RWPE2 (cell line): Measurements from ENCODE around the gene BMP7.
"Not testable (repeated sequence)": the region's sequence is repeated elsewhere in the genome, so short reads cannot be mapped to it uniquely, and the experiment has no call there.

Experiments
- ATAC-seq: fragments of 200-7000 bp; cut with Tn5 transposase; 3 replicates; pipeline ENCODE4 v1.9.1; 2021; ENCODE audit warnings: low read depth
- DNase-seq: peaks from one replicate; pipeline ENCODE4 v3.0.0-alpha.2; 2020; ENCODE audit warnings: low spot score
- H3K27ac ChIP-seq: fragments of 450-650 bp; 2 replicates; pipeline ENCODE4 v1.5.1; 2017; ENCODE audit warnings: mild to moderate bottlenecking; ENCODE audit not compliant: poor library complexity, severe bottlenecking
- H3K27me3 ChIP-seq: fragments of 250-450 bp; sonication (Bioruptor Pico); 2 replicates; pipeline ENCODE4 v1.5.1; 2021; ENCODE audit warnings: mild to moderate bottlenecking, moderate library complexity; ENCODE audit not compliant: insufficient read depth, poor library complexity, severe bottlenecking
- H3K36me3 ChIP-seq: fragments of 250-450 bp; sonication (Bioruptor Pico); 2 replicates; pipeline ENCODE4 v1.5.1; 2020; ENCODE audit warnings: low read depth, mild to moderate bottlenecking, moderate library complexity
- H3K4me1 ChIP-seq: fragments of 250-450 bp; sonication (Bioruptor Pico); 2 replicates; pipeline ENCODE4 v1.5.1; 2021; ENCODE audit warnings: mild to moderate bottlenecking, moderate library complexity; ENCODE audit not compliant: insufficient read depth, poor library complexity, severe bottlenecking
- H3K4me3 ChIP-seq: fragments of 250-450 bp; sonication (Bioruptor Pico); 2 replicates; pipeline ENCODE4 v1.5.1; 2021; ENCODE audit warnings: mild to moderate bottlenecking, moderate library complexity; ENCODE audit not compliant: severe bottlenecking
- H3K9me3 ChIP-seq: fragments of 250-450 bp; sonication (Bioruptor Pico); 2 replicates; pipeline ENCODE4 v1.5.1; 2021; ENCODE audit warnings: mild to moderate bottlenecking, moderate library complexity; ENCODE audit not compliant: severe bottlenecking
- TF ChIP-seq, protein P1 (sequence below): fragments of 450-650 bp; IDR thresholded peaks from one replicate; pipeline ENCODE4 v1.5.1; 2017; ENCODE audit warnings: mild to moderate bottlenecking, moderate library complexity; ENCODE audit not compliant: poor library complexity, severe bottlenecking

The BMP7 gene

DNA sequence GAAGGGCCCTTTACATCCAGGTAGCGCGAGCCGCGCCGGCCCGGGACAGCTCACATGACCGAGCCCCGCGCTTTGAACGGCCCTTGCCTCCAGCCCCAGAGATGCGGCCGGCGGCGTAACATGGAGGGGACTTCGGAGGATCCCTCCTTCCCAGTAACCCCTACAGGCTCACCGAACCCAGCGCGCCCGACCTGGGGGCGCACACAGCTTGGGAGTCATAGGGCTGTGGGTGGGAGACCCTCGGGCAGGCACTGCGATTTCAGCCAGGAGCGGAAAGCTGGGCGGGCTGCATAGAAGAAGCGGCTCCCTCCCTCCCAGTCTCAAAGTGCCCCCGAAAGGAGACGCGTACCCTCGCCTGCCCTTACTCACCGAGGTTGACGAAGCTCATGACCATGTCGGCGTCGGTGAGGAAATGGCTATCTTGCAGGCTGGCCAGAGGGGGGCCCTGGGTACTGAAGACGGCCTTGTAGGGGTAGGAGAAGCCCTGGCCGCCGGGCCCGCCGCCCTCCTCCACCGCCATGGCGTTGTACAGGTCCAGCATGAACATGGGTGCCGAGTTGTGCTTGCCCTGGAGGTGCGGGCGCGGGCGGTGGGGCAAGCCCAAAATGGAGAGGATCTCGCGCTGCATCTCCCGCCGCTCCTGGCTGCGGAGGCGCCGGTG is 975 bp downstream of the BMP7 start:
- Histone ChIP-seq H3K36me3 (no peaks in the 10 kb centered on the region), H3K27ac (no peak overlapping the region), H3K9me3 (no peaks in the 10 kb centered on the region), H3K4me3 (no peak overlapping the region), H3K4me1 (no peaks in the 10 kb centered on the region), H3K27me3 (peaks cover 100% of the 10 kb centered on the region)
- DNase-seq, result no peak
- ATAC-seq, result peak; percentile 9; the same call in 1 of the 3 replicates
- TF ChIP-seq, protein P1, sequence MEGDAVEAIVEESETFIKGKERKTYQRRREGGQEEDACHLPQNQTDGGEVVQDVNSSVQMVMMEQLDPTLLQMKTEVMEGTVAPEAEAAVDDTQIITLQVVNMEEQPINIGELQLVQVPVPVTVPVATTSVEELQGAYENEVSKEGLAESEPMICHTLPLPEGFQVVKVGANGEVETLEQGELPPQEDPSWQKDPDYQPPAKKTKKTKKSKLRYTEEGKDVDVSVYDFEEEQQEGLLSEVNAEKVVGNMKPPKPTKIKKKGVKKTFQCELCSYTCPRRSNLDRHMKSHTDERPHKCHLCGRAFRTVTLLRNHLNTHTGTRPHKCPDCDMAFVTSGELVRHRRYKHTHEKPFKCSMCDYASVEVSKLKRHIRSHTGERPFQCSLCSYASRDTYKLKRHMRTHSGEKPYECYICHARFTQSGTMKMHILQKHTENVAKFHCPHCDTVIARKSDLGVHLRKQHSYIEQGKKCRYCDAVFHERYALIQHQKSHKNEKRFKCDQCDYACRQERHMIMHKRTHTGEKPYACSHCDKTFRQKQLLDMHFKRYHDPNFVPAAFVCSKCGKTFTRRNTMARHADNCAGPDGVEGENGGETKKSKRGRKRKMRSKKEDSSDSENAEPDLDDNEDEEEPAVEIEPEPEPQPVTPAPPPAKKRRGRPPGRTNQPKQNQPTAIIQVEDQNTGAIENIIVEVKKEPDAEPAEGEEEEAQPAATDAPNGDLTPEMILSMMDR, result no peak

GRCh38 chr20:57264908-57265335 is 1.5 kb downstream of the BMP7 start:
- peaks cover 100% of the 10 kb centered on the region for H3K27me3 ChIP-seq
- not testable (repeated sequence) for H3K4me3 ChIP-seq, H3K36me3 ChIP-seq, H3K9me3 ChIP-seq, H3K27ac ChIP-seq, H3K4me1 ChIP-seq, DNase-seq, ATAC-seq

- no peaks in the 10 kb centered on the region for H3K9me3 ChIP-seq
- no peaks in the 10 kb centered on the region for H3K36me3 ChIP-seq
- H3K27me3 ChIP-seq, result peaks cover 100% of the 10 kb centered on the region
- H3K4me3 ChIP-seq, result no peak overlapping the region
- no peaks in the 10 kb centered on the region for H3K4me1 ChIP-seq
- no peak for ATAC-seq
- TF ChIP-seq, protein P1, result no peak
- DNase-seq, result no peak
- no peak overlapping the region for H3K27ac ChIP-seq
These were observed 2.3 kb downstream of the BMP7 start for GRCh38 chr20:57263801-57264792.

DNA sequence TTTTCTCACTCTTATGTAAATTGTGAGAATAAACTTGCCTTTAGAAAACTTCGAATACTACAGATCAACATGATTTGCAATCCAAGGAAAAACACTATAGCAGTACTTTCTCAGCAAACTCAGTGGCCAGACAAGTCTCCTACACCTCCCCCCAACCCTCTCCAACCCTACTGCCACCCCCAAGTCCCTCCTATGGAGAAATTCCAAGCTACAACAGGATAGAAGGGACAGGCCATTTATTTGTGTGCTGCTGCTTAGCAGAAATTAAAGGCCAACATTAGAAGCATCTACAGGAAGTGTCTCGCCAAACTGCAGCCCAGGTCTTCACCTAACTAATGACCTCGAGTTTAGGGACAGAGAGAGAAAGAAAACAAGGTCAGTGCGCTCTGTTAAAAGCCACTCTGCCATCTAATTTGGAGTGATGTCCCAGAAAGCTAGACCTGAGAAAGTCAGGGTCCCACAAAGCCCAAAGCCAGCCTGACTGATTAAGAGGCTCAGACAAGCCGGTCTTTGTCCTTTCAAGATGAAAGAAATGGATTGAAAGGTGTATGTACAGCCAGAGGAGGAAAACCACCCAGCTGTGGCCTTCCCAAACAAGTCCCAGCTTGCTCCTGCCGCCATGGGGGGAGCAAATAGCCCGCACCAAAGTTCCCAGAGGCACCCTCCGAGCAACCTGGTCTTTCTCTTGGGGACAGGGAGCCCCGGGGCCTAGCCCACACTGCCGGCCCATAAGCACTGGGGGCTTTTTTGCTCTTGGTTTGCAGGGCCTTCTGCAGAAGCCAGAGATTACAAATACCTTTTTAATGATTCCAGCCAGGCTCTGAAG is 3.4 kb downstream of the BMP7 start:
- peaks cover 100% of the 10 kb centered on the region for H3K27me3 ChIP-seq
- no peak overlapping the region for H3K27ac ChIP-seq
- no peak for ATAC-seq
- H3K36me3 ChIP-seq, result no peaks in the 10 kb centered on the region
- H3K9me3 ChIP-seq, result no peaks in the 10 kb centered on the region
- no peak for DNase-seq
- TF ChIP-seq, protein P1, result no peak
- no peak overlapping the region for H3K4me3 ChIP-seq
- H3K4me1 ChIP-seq, result no peaks in the 10 kb centered on the region

- Histone ChIP-seq H3K9me3 (no peaks in the 10 kb centered on the region), H3K4me3 (no peak overlapping the region), H3K36me3 (no peaks in the 10 kb centered on the region), H3K27ac (no peak overlapping the region), H3K4me1 (no peaks in the 10 kb centered on the region), H3K27me3 (peaks cover 100% of the 10 kb centered on the region)
- DNase-seq, result no peak
- TF ChIP-seq, protein P1, result no peak
- no peak for ATAC-seq
These were observed 4.1 kb downstream of the BMP7 start for GRCh38 chr20:57262301-57262700.
